IMR-90 (cell line): ENCODE measurements around the gene AMIGO3. TPM values are rescaled to one million over a fixed set of nuclear protein-coding genes. Genes with fewer than 3 reads are reported as not detected.
A peak's percentile ranks its signal among the peaks of the same experiment; 100 is the strongest.

Experiments used
- ATAC-seq: fragments of 200-7000 bp; cut with Tn5 transposase; 2 replicates; pipeline ENCODE4 v1.9.1; 2020; ENCODE audit warnings: low read depth, mild to moderate bottlenecking, moderate library complexity
- BruUV-seq: library from RNA; stranded (reverse); fragments of 400-500 nt; replicated peaks from 2 replicates; lab custom pipeline; 2021; lab: Mats Ljungman, UMichigan
- CTCF ChIA-PET: fragments of 300-600 bp; formaldehyde crosslinking; extraction: SDS; loops from one replicate; lab custom pipeline; 2021; ENCODE audit warnings: antibody characterized with exemption; lab: Yijun Ruan, JAX
- POLR2A ChIA-PET: fragments of 300-600 bp; sonication (Branson Sonifier 250); formaldehyde crosslinking; loops from one replicate; lab custom pipeline; 2022; ENCODE audit warnings: antibody characterized with exemption; ENCODE audit not compliant: unreplicated experiment; lab: Charles Lee
- DNase-seq: peaks from one replicate; pipeline ENCODE4 v3.0.0; 2013
- H2AFZ ChIP-seq: replicated peaks from 2 replicates; pipeline ENCODE3; 2013; ENCODE audit warnings: low read length, mild to moderate bottlenecking; ENCODE audit not compliant: poor library complexity
- H2AK5ac ChIP-seq: 2 replicates; pipeline ENCODE4 v1.6.1; 2013; ENCODE audit warnings: low read depth, low read length, inconsistent platforms
- H2AK9ac ChIP-seq: replicated peaks from 2 replicates; pipeline ENCODE3; 2013; ENCODE audit warnings: mild to moderate bottlenecking, low read depth, low read length, moderate library complexity; ENCODE audit not compliant: poor library complexity
- H2BK120ac ChIP-seq: 2 replicates; pipeline ENCODE4 v1.6.1; 2013; ENCODE audit warnings: low read depth, low read length, inconsistent platforms
- H2BK15ac ChIP-seq: 3 replicates; pipeline ENCODE4 v1.6.1; 2013; ENCODE audit warnings: low read depth, low read length, inconsistent platforms
- H2BK20ac ChIP-seq: 2 replicates; pipeline ENCODE4 v1.6.1; 2013; ENCODE audit warnings: low read depth, mild to moderate bottlenecking, inconsistent platforms, low read length, moderate library complexity
- H2BK5ac ChIP-seq: 2 replicates; pipeline ENCODE4 v1.6.1; 2013; ENCODE audit warnings: mild to moderate bottlenecking, low read depth, low read length, inconsistent platforms; ENCODE audit not compliant: poor library complexity, severe bottlenecking
- H3K14ac ChIP-seq: replicated peaks from 2 replicates; pipeline ENCODE4 v1.6.1; 2013; ENCODE audit warnings: low read depth, low read length, inconsistent platforms
- H3K18ac ChIP-seq: 2 replicates; pipeline ENCODE4 v1.6.1; 2013; ENCODE audit warnings: low read depth, low read length, control low read depth
- H3K23ac ChIP-seq: 2 replicates; pipeline ENCODE4 v1.6.1; 2013; ENCODE audit warnings: low read depth, low read length, inconsistent platforms
- H3K27ac ChIP-seq: 2 replicates; pipeline ENCODE4 v1.5.1; 2013; ENCODE audit warnings: mild to moderate bottlenecking, control low read depth, low read length; ENCODE audit not compliant: insufficient read depth
- H3K27me3 ChIP-seq: 2 replicates; pipeline ENCODE4 v1.6.1; 2013; ENCODE audit warnings: low read length; ENCODE audit not compliant: control insufficient read depth, insufficient read depth
- H3K36me3 ChIP-seq: 2 replicates; pipeline ENCODE4 v1.6.1; 2013; ENCODE audit warnings: low read length, mixed read lengths; ENCODE audit not compliant: control insufficient read depth, insufficient read depth
- H3K4ac ChIP-seq: 2 replicates; pipeline ENCODE4 v1.6.1; 2013; ENCODE audit warnings: low read depth, low read length, inconsistent platforms
- H3K4me1 ChIP-seq: 2 replicates; pipeline ENCODE4 v1.6.1; 2013; ENCODE audit warnings: low read length, mixed read lengths; ENCODE audit not compliant: control insufficient read depth, insufficient read depth
- H3K4me2 ChIP-seq: 2 replicates; pipeline ENCODE4 v1.6.1; 2013; ENCODE audit warnings: low read depth, mild to moderate bottlenecking, control low read depth, low read length, moderate library complexity
- H3K4me3 ChIP-seq: 2 replicates; pipeline ENCODE4 v1.5.1; 2013; ENCODE audit warnings: low read depth, mild to moderate bottlenecking, control low read depth, low read length, moderate library complexity; ENCODE audit not compliant: insufficient read depth
- H3K56ac ChIP-seq: 2 replicates; pipeline ENCODE4 v1.6.1; 2013; ENCODE audit warnings: low read length, inconsistent platforms; ENCODE audit not compliant: insufficient read depth; ENCODE audit errors: extremely low read depth
- H3K79me1 ChIP-seq, 2 experiments: 2 replicates each; pipeline ENCODE4 v1.6.1; 2013; ENCODE audit warnings: low read length in 2 of 2, inconsistent platforms in 1 of 2, low read depth in 1 of 2
- H3K9ac ChIP-seq: 2 replicates; pipeline ENCODE4 v1.6.1; 2013; ENCODE audit warnings: low read depth, low read length, control low read depth
- H3K9me1 ChIP-seq: 2 replicates; pipeline ENCODE4 v1.6.1; 2013; ENCODE audit warnings: low read length, inconsistent platforms; ENCODE audit not compliant: insufficient read depth
- H3K9me3 ChIP-seq: 2 replicates; pipeline ENCODE4 v1.6.1; 2013; ENCODE audit warnings: low read length; ENCODE audit not compliant: control insufficient read depth, insufficient read depth
- H4K20me1 ChIP-seq: 2 replicates; pipeline ENCODE4 v1.6.1; 2013; ENCODE audit warnings: low read length, inconsistent platforms; ENCODE audit not compliant: insufficient read depth
- H4K5ac ChIP-seq: 2 replicates; pipeline ENCODE4 v1.6.1; 2013; ENCODE audit warnings: mild to moderate bottlenecking, low read depth, low read length, control low read depth
- H4K8ac ChIP-seq, 2 experiments: 2 replicates each; pipeline ENCODE4 v1.6.1; 2013; ENCODE audit warnings: low read depth in 2 of 2, low read length in 2 of 2, control low read depth in 1 of 2, inconsistent platforms in 1 of 2
- H4K91ac ChIP-seq: 2 replicates; pipeline ENCODE4 v1.6.1; 2013; ENCODE audit warnings: low read depth, low read length, inconsistent platforms; ENCODE audit not compliant: insufficient read depth
- CHD1 ChIP-seq: IDR thresholded peaks from 2 replicates; pipeline ENCODE4 v1.6.1; 2012; ENCODE audit warnings: low read depth, low read length, improper control_type of control experiment
- FOS ChIP-seq: fragments of 150-350 bp; IDR thresholded peaks from 2 replicates; pipeline ENCODE4 v1.6.1; 2016; ENCODE audit warnings: low read depth, low read length
- MXI1 ChIP-seq: IDR thresholded peaks from 2 replicates; pipeline ENCODE4 v1.6.1; 2012; ENCODE audit warnings: low read depth, mild to moderate bottlenecking, low read length, moderate library complexity, borderline replicate concordance
- USF2 ChIP-seq: fragments of 150-350 bp; IDR thresholded peaks from 2 replicates; pipeline ENCODE4 v1.6.1; 2017; ENCODE audit warnings: mild to moderate bottlenecking, antibody characterized with exemption, low read length, low read depth
- WGBS, 2 experiments: methylation state at CpG; one replicate each; pipeline versions ENCODE4 v1.1.5 to v1.1.7; 2013; ENCODE audit warnings: missing lambda C conversion rate in 2 of 2; ENCODE audit not compliant: insufficient read length in 1 of 2; ENCODE audit errors: extremely low coverage in 2 of 2; 5-methylcytosine and 5-hydroxymethylcytosine counted together
- dilution Hi-C: fragments of 300-500 bp; cut with HindIII; formaldehyde crosslinking; loops from one replicate; pipeline ENCODE4 v1.14.3; 2018; ENCODE audit warnings: low sequenced_read_pairs; ENCODE audit not compliant: unreplicated experiment
- in situ Hi-C: fragments of 300-500 bp; cut with MboI; formaldehyde crosslinking; loops from 3 replicates; pipeline ENCODE4 v1.14.3; 2019; ENCODE audit warnings: low sequenced_read_pairs, inconsistent platforms, mixed read lengths
- intact Hi-C: fragments of 100-400 bp; cut with micrococcal nuclease; formaldehyde crosslinking; loops from 2 replicates; pipeline ENCODE4 v1.10.0; 2022
- polyA plus RNA-seq, 3 experiments: library from polyadenylated mRNA; depleted of rRNA; stranded (reverse); fragments of >200 nt; gene quantifications; 2 replicates each; pipeline ENCODE4 v1.2.3, GENCODE V29; 2012; ENCODE audit warnings: low replicate concordance in 1 of 3
- total RNA-seq: library from RNA; depleted of rRNA; stranded (reverse); fragments of >200 nt; gene quantifications from 2 replicates; pipeline ENCODE4 v1.2.3, GENCODE V29; 2012

Gene AMIGO3
- total and polyA plus RNA-seq, 2 of the 4 experiments (the other 2 are of a cell fraction) = 1.5 TPM; not detected in 1

- H3K56ac ChIP-seq = 0 out of 2 replicates have a peak overlapping the region, but pooled peaks have one; percentile 10
- ATAC-seq (no peak), DNase-seq (no peak)
- H3K4me3 ChIP-seq = peak overlapping the region; percentile 86
- peak overlapping the region; percentile 76 for H3K4me2 ChIP-seq
- H3K23ac ChIP-seq = peak overlapping the region; percentile 75
- in situ Hi-C loops = no loop called here
- H2AK5ac ChIP-seq = peak overlapping the region; percentile 98
- peak overlapping the region; percentile 88 for H3K4ac ChIP-seq
- peak overlapping the region; percentile 90 for H3K27ac ChIP-seq
- peaks cover 24 to 47% of the 10 kb centered on the region in 2 experiments for H3K79me1 ChIP-seq
- H3K36me3 ChIP-seq = peaks cover 25% of the 10 kb centered on the region
- H3K18ac ChIP-seq = no peak overlapping the region; the same call in 1 of the 2 replicates
- H3K9me3 ChIP-seq = no peaks in the 10 kb centered on the region
- peak overlapping the region; percentile 92 for H3K14ac ChIP-seq
- peaks cover 12% of the 10 kb centered on the region for H3K4me1 ChIP-seq
- ChIA-PET POLR2A (no interaction called here), CTCF (interaction anchor here (0.8 kb wide), 1 partner anchor 134 kb away, joined by 7 read pairs; no protein-coding TSS in a partner anchor)
- H3K9me1 ChIP-seq = peaks cover 17% of the 10 kb centered on the region
- no TSS peak for BruUV-seq
- H2AFZ ChIP-seq = peak overlapping the region; percentile 99
- H2BK20ac ChIP-seq = no peak overlapping the region
- H4K8ac ChIP-seq = peak overlapping the region; percentile 96 to 97
- H4K5ac ChIP-seq = peak overlapping the region; percentile 47
- peak overlapping the region; percentile 73 for H4K91ac ChIP-seq
- no peaks in the 10 kb centered on the region for H3K27me3 ChIP-seq
- 15% methylated on average over 7 of the region's 17 CpGs; no CpG with 5 or more reads in 1 of the 2 experiments for WGBS, 2 experiments
- H3K9ac ChIP-seq = peak overlapping the region; percentile 24
- H2BK120ac ChIP-seq = peak overlapping the region; percentile 41; the same call in 1 of the 2 replicates
- peaks cover 10% of the 10 kb centered on the region; the same call in 1 of the 2 replicates for H4K20me1 ChIP-seq
- dilution Hi-C loops = no loop called here
- TF ChIP-seq FOS (no peak), MXI1 (no peak), CHD1 (no peak), USF2 (0 out of 2 replicates have a peak, but pooled peaks have one; percentile 3)
- peak overlapping the region; percentile 99 for H2AK9ac ChIP-seq
- peak overlapping the region; percentile 32; the same call in 1 of the 3 replicates for H2BK15ac ChIP-seq
- H2BK5ac ChIP-seq = peak overlapping the region; percentile 80
- intact Hi-C loops = loop anchor here (5.0 kb wide), 1 partner anchor 261 kb away; the partner anchor contains the start of genes RHOA and TCTA
These were observed 46.3 kb downstream of the AMIGO3 start for GRCh38 chr3:49673121-49673714.
